SK-N-MC (cell line): ENCODE results near the gene RYR3.

Experiments
- DNase-seq: peaks from one replicate; pipeline ENCODE4 v3.0.0-alpha.2; 2011; ENCODE audit warnings: low read depth, low spot score
- H3K27ac ChIP-seq: fragments of 200-600 bp; sonication (generic); 2 replicates; pipeline ENCODE4 v1.5.1; 2016; ENCODE audit warnings: mixed run types
- H3K36me3 ChIP-seq: fragments of 200-600 bp; sonication (generic); 2 replicates; pipeline ENCODE4 v1.6.1; 2017; ENCODE audit warnings: antibody characterized with exemption, low read length, mixed read lengths; ENCODE audit not compliant: insufficient read depth
- H3K4me3 ChIP-seq: fragments of 200-600 bp; sonication (generic); 2 replicates; pipeline ENCODE4 v1.5.1; 2016
- H3K9ac ChIP-seq: fragments of 200-600 bp; sonication (generic); 2 replicates; pipeline ENCODE4 v1.8.0; 2017; ENCODE audit warnings: mixed run types, mixed read lengths; ENCODE audit not compliant: insufficient read length
- H3K9me3 ChIP-seq: fragments of 200-600 bp; sonication (generic); 2 replicates; pipeline ENCODE4 v1.6.1; 2017; ENCODE audit warnings: low read depth, mild to moderate bottlenecking, antibody characterized with exemption, low read length, moderate library complexity, mixed read lengths
- EZH2 ChIP-seq: fragments of 200-600 bp; sonication (generic); IDR thresholded peaks from one replicate; pipeline ENCODE4 v1.6.1; 2017; ENCODE audit warnings: antibody characterized with exemption
- FOXP2 ChIP-seq: optimal IDR thresholded peaks from 2 replicates; pipeline ENCODE3; 2011; ENCODE audit warnings: mild to moderate bottlenecking, moderate library complexity; ENCODE audit not compliant: insufficient read depth; ENCODE audit errors: extremely low read length, control extremely low read depth
- POLR2AphosphoS5 ChIP-seq: IDR thresholded peaks from 2 replicates; pipeline ENCODE4 v1.6.1; 2012; ENCODE audit warnings: mild to moderate bottlenecking, low read depth, low read length, borderline replicate concordance

RYR3 gene

GRCh38 chr15:33710748-33711147 is 400.0 kb downstream of the RYR3 start:
- H3K9me3 ChIP-seq, result no peaks in the 10 kb centered on the region
- no peak overlapping the region for H3K9ac ChIP-seq
- TF ChIP-seq EZH2 (no peak), POLR2AphosphoS5 (no peak), FOXP2 (no peak)
- no peak overlapping the region for H3K4me3 ChIP-seq
- DNase-seq, result no peak
- H3K36me3 ChIP-seq, result no peaks in the 10 kb centered on the region
- no peak overlapping the region for H3K27ac ChIP-seq

- Histone ChIP-seq H3K9ac (no peak overlapping the region), H3K27ac (no peak overlapping the region), H3K4me3 (no peak overlapping the region), H3K9me3 (no peaks in the 10 kb centered on the region), H3K36me3 (no peaks in the 10 kb centered on the region)
- DNase-seq, result no peak
- no peak for TF ChIP-seq FOXP2
Measured at GRCh38 chr15:33716025-33716424, 405.3 kb downstream of the RYR3 start.

- Histone ChIP-seq H3K27ac (no peak overlapping the region), H3K9me3 (no peaks in the 10 kb centered on the region), H3K4me3 (no peak overlapping the region), H3K9ac (no peak overlapping the region), H3K36me3 (no peaks in the 10 kb centered on the region)
- TF ChIP-seq POLR2AphosphoS5, result no peak
- TF ChIP-seq FOXP2, result no peak
- no peak for TF ChIP-seq EZH2
- no peak for DNase-seq
Measured at GRCh38 chr15:33720952-33721351, 410.2 kb downstream of the RYR3 start.

- Histone ChIP-seq H3K4me3 (no peak overlapping the region), H3K9me3 (no peaks in the 10 kb centered on the region), H3K36me3 (no peaks in the 10 kb centered on the region), H3K9ac (no peak overlapping the region), H3K27ac (no peak overlapping the region)
- no peak for DNase-seq
- TF ChIP-seq FOXP2, result no peak
- no peak for TF ChIP-seq EZH2
- no peak for TF ChIP-seq POLR2AphosphoS5
Measured at GRCh38 chr15:33722005-33722672, 411.4 kb downstream of the RYR3 start.

- Histone ChIP-seq H3K9ac (no peak overlapping the region), H3K4me3 (no peak overlapping the region), H3K27ac (no peak overlapping the region), H3K9me3 (no peaks in the 10 kb centered on the region), H3K36me3 (no peaks in the 10 kb centered on the region)
- DNase-seq, result no peak
- TF ChIP-seq FOXP2 (no peak), EZH2 (no peak), POLR2AphosphoS5 (no peak)
Measured at GRCh38 chr15:33722673-33723015, 411.9 kb downstream of the RYR3 start.

GRCh38 chr15:33724321-33725036 is 413.7 kb downstream of the RYR3 start:
- Histone ChIP-seq H3K4me3 (no peak overlapping the region), H3K27ac (no peak overlapping the region), H3K36me3 (no peaks in the 10 kb centered on the region), H3K9ac (no peak overlapping the region), H3K9me3 (no peaks in the 10 kb centered on the region)
- TF ChIP-seq FOXP2 (no peak), POLR2AphosphoS5 (no peak), EZH2 (no peak)
- no peak for DNase-seq

- Histone ChIP-seq H3K36me3 (no peaks in the 10 kb centered on the region), H3K9ac (no peak overlapping the region), H3K4me3 (no peak overlapping the region), H3K27ac (no peak overlapping the region), H3K9me3 (no peaks in the 10 kb centered on the region)
- TF ChIP-seq POLR2AphosphoS5, result no peak
- no peak for TF ChIP-seq EZH2
- TF ChIP-seq FOXP2, result no peak
- no peak for DNase-seq
Measured at GRCh38 chr15:33729653-33730052, 418.9 kb downstream of the RYR3 start.

- Histone ChIP-seq H3K36me3 (no peaks in the 10 kb centered on the region), H3K9me3 (no peaks in the 10 kb centered on the region), H3K9ac (no peak overlapping the region), H3K27ac (no peak overlapping the region), H3K4me3 (no peak overlapping the region)
- TF ChIP-seq EZH2 (no peak), POLR2AphosphoS5 (no peak), FOXP2 (no peak)
- DNase-seq, result no peak
Measured at GRCh38 chr15:33730815-33731214, 420.0 kb downstream of the RYR3 start.
